ENCODE measurements around the gene COL2A1.
A peak's percentile ranks its signal among the peaks of the same experiment; 100 is the strongest.

COL2A1 gene

GRCh38 chr12:48039151-48039550, 34.9 kb upstream of the COL2A1 start:
- Histone ChIP-seq H3K4me3 (ENCODE audit: low read length) (no peak overlapping the region), H3K27ac (ENCODE audit: low read length) (no peak overlapping the region), H3K36me3 (ENCODE audit: insufficient read depth, low read depth, low read length) (peaks cover 10% of the 10 kb centered on the region; the same call in 1 of the 2 replicates), H3K9ac (ENCODE audit: low read depth, low read length) (no peak overlapping the region), H3K4me1 (ENCODE audit: insufficient read depth, low read length) (peaks cover 17% of the 10 kb centered on the region), H3K9me3 (ENCODE audit: insufficient read depth, low read depth, low read length) (no peaks in the 10 kb centered on the region), H3K27me3 (ENCODE audit: insufficient read depth, low read length) (peaks cover 59% of the 10 kb centered on the region)

GRCh38 chr12:48038085-48038484, 33.8 kb upstream of the COL2A1 start:
- Histone ChIP-seq H3K9ac (ENCODE audit: low read depth, low read length) (peak overlapping the region; percentile 55; the same call in 1 of the 2 replicates), H3K36me3 (ENCODE audit: insufficient read depth, low read depth, low read length) (no peaks in the 10 kb centered on the region), H3K4me3 (ENCODE audit: low read length) (peak overlapping the region; percentile 56), H3K4me1 (ENCODE audit: insufficient read depth, low read length) (peaks cover 17% of the 10 kb centered on the region), H3K9me3 (ENCODE audit: insufficient read depth, low read depth, low read length) (no peaks in the 10 kb centered on the region), H3K27ac (ENCODE audit: low read length) (peak overlapping the region; percentile 57), H3K27me3 (ENCODE audit: insufficient read depth, low read length) (peaks cover 70% of the 10 kb centered on the region)

GRCh38 chr12:48037267-48037915, 33.1 kb upstream of the COL2A1 start:
- Histone ChIP-seq H3K9ac (ENCODE audit: low read depth, low read length) (peak overlapping the region; percentile 57; the same call in 1 of the 2 replicates), H3K4me3 (ENCODE audit: low read length) (peak overlapping the region; percentile 56), H3K27ac (ENCODE audit: low read length) (peak overlapping the region; percentile 57)

GRCh38 chr12:48036818-48037217, 32.5 kb upstream of the COL2A1 start:
- Histone ChIP-seq H3K27ac (ENCODE audit: low read length) (peak overlapping the region; percentile 44), H3K9ac (ENCODE audit: low read depth, low read length) (peak overlapping the region; percentile 57; the same call in 1 of the 2 replicates), H3K4me3 (ENCODE audit: low read length) (peak overlapping the region; percentile 43; the same call in 1 of the 2 replicates), H3K9me3 (ENCODE audit: insufficient read depth, low read depth, low read length) (no peaks in the 10 kb centered on the region), H3K4me1 (ENCODE audit: insufficient read depth, low read length) (peaks cover 17% of the 10 kb centered on the region), H3K36me3 (ENCODE audit: insufficient read depth, low read depth, low read length) (no peaks in the 10 kb centered on the region), H3K27me3 (ENCODE audit: insufficient read depth, low read length) (peaks cover 83% of the 10 kb centered on the region)

More at GRCh38 chr12:48037267-48037915, 33.1 kb upstream of the COL2A1 start:
- peaks cover 77% of the 10 kb centered on the region for H3K27me3 ChIP-seq (ENCODE audit: insufficient read depth, low read length)
- H3K36me3 ChIP-seq (ENCODE audit: insufficient read depth, low read depth, low read length): no peaks in the 10 kb centered on the region
- no peaks in the 10 kb centered on the region for H3K9me3 ChIP-seq (ENCODE audit: insufficient read depth, low read depth, low read length)
- H3K4me1 ChIP-seq (ENCODE audit: insufficient read depth, low read length): peaks cover 17% of the 10 kb centered on the region

GRCh38 chr12:48034835-48035805, 30.8 kb upstream of the COL2A1 start:
- Histone ChIP-seq H3K36me3 (ENCODE audit: insufficient read depth, low read depth, low read length) (no peaks in the 10 kb centered on the region), H3K4me3 (ENCODE audit: low read length) (no peak overlapping the region), H3K4me1 (ENCODE audit: insufficient read depth, low read length) (peaks cover 23% of the 10 kb centered on the region), H3K27me3 (ENCODE audit: insufficient read depth, low read length) (peaks cover 95% of the 10 kb centered on the region), H3K27ac (ENCODE audit: low read length) (no peak overlapping the region), H3K9ac (ENCODE audit: low read depth, low read length) (no peak overlapping the region), H3K9me3 (ENCODE audit: insufficient read depth, low read depth, low read length) (no peaks in the 10 kb centered on the region)

- H3K4me1 ChIP-seq (ENCODE audit: insufficient read depth, low read length): peaks cover 21% of the 10 kb centered on the region
- no peak overlapping the region for H3K27ac ChIP-seq (ENCODE audit: low read length)
- H3K36me3 ChIP-seq (ENCODE audit: insufficient read depth, low read depth, low read length): no peaks in the 10 kb centered on the region
- H3K27me3 ChIP-seq (ENCODE audit: insufficient read depth, low read length): peaks cover 95% of the 10 kb centered on the region
- no peak overlapping the region for H3K4me3 ChIP-seq (ENCODE audit: low read length)
- H3K9me3 ChIP-seq (ENCODE audit: insufficient read depth, low read depth, low read length): no peaks in the 10 kb centered on the region
- no peak overlapping the region for H3K9ac ChIP-seq (ENCODE audit: low read depth, low read length)
Observed at GRCh38 chr12:48033451-48033850, 29.2 kb upstream of the COL2A1 start.

GRCh38 chr12:48032597-48032996, 28.3 kb upstream of the COL2A1 start:
- H3K27ac ChIP-seq (ENCODE audit: low read length): no peak overlapping the region
- no peak overlapping the region for H3K4me3 ChIP-seq (ENCODE audit: low read length)
- peaks cover 96% of the 10 kb centered on the region for H3K27me3 ChIP-seq (ENCODE audit: insufficient read depth, low read length)
- peaks cover 13% of the 10 kb centered on the region; the same call in 1 of the 2 replicates for H3K4me1 ChIP-seq (ENCODE audit: insufficient read depth, low read length)
- no peaks in the 10 kb centered on the region for H3K36me3 ChIP-seq (ENCODE audit: insufficient read depth, low read depth, low read length)
- no peak overlapping the region for H3K9ac ChIP-seq (ENCODE audit: low read depth, low read length)
- H3K9me3 ChIP-seq (ENCODE audit: insufficient read depth, low read depth, low read length): no peaks in the 10 kb centered on the region

- Histone ChIP-seq H3K9me3 (ENCODE audit: insufficient read depth, low read depth, low read length) (no peaks in the 10 kb centered on the region), H3K4me3 (ENCODE audit: low read length) (no peak overlapping the region), H3K4me1 (ENCODE audit: insufficient read depth, low read length) (0 out of 2 replicates have a peak, but pooled peaks cover 6% of the 10 kb centered on the region), H3K27me3 (ENCODE audit: insufficient read depth, low read length) (peaks cover 100% of the 10 kb centered on the region), H3K27ac (ENCODE audit: low read length) (no peak overlapping the region), H3K9ac (ENCODE audit: low read depth, low read length) (no peak overlapping the region), H3K36me3 (ENCODE audit: insufficient read depth, low read depth, low read length) (no peaks in the 10 kb centered on the region)
Observed at GRCh38 chr12:48031135-48031960, 27.1 kb upstream of the COL2A1 start.

- H3K4me1 ChIP-seq (ENCODE audit: insufficient read depth, low read length): 0 out of 2 replicates have a peak, but pooled peaks cover 6% of the 10 kb centered on the region
- no peak overlapping the region for H3K9ac ChIP-seq (ENCODE audit: low read depth, low read length)
- no peak overlapping the region for H3K4me3 ChIP-seq (ENCODE audit: low read length)
- H3K36me3 ChIP-seq (ENCODE audit: insufficient read depth, low read depth, low read length): no peaks in the 10 kb centered on the region
- no peaks in the 10 kb centered on the region for H3K9me3 ChIP-seq (ENCODE audit: insufficient read depth, low read depth, low read length)
- no peak overlapping the region for H3K27ac ChIP-seq (ENCODE audit: low read length)
- H3K27me3 ChIP-seq (ENCODE audit: insufficient read depth, low read length): peaks cover 100% of the 10 kb centered on the region
Observed at GRCh38 chr12:48030173-48030650, 25.9 kb upstream of the COL2A1 start.

GRCh38 chr12:48029491-48030172, 25.4 kb upstream of the COL2A1 start:
- Histone ChIP-seq H3K9ac (ENCODE audit: low read depth, low read length) (no peak overlapping the region), H3K27me3 (ENCODE audit: insufficient read depth, low read length) (peaks cover 100% of the 10 kb centered on the region), H3K36me3 (ENCODE audit: insufficient read depth, low read depth, low read length) (no peaks in the 10 kb centered on the region), H3K9me3 (ENCODE audit: insufficient read depth, low read depth, low read length) (no peaks in the 10 kb centered on the region), H3K4me3 (ENCODE audit: low read length) (no peak overlapping the region), H3K27ac (ENCODE audit: low read length) (no peak overlapping the region), H3K4me1 (ENCODE audit: insufficient read depth, low read length) (0 out of 2 replicates have a peak, but pooled peaks cover 6% of the 10 kb centered on the region)
